Measurements from ENCODE around the gene INAFM2.
A peak's percentile ranks its signal among the peaks of the same experiment; 100 is the strongest.

INAFM2 gene

DNA sequence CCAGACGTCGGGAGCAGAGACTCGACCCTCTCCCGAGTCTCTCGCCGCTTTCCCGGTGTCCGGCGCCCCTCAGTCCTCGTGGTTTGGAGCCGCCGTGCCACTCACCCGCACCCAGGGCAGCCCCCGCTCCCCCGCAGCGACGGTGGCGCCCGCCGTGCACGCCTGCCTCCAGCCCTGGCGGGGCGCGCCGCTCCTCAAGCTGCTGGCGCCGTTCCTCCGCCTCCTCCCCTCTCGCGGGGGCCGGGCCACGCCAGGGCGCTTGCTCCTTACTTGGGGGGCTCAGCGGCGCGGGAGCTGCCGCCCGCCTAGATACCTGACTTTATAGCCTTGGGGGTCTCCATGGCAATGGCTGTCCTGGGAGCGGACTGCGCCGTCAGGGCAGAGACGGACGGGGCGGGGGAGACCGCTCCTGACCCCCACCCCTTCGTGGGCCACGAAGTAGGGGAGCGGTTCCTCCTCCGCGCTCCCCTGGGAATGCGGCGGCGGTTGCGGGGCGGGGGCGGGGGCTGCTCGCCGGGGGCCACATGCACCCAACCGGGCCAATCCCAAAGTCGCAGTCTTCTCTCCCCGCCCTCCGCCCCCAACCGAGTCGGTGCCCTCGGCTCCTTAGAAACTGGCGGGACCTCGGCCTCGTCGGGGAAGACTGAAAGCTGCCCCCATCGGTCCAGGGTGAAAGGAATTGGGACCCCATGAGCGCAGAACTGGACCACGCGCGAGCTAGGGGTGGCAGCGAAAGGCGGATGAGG lies 40.5 kb upstream of the INAFM2 start, which contains the start of gene ANKRD63:
Gene ANKRD63, minus strand, starts transcription at position 196 of the 746 bp plus-strand sequence. CDS start 478 bp downstream, outside the sequence.
- peaks cover 6% of the 10 kb centered on the region for H3K4me1 ChIP-seq (ENCODE audit: low read depth, poor library complexity, severe bottlenecking)
- H3K27ac ChIP-seq: no peak within 1 kb of the TSS
- H3K79me2 ChIP-seq (ENCODE audit: insufficient read depth, low read depth): no peaks in the 10 kb centered on the region
- H3K4me2 ChIP-seq: no peak within 1 kb of the TSS
- no peak within 1 kb of the TSS for H3K4me3 ChIP-seq (IDR thresholded peaks at IDR 0.05; ENCODE audit: insufficient read depth, low read depth, low read length)
- no peaks in the 10 kb centered on the region for H3K36me3 ChIP-seq (ENCODE audit: insufficient read depth)
- no peak within 1 kb of the TSS for H3K9ac ChIP-seq
- peaks cover 19% of the 10 kb centered on the region; the same call in 1 of the 2 replicates for H3K27me3 ChIP-seq (ENCODE audit: insufficient read depth, low read depth)
- no peaks in the 10 kb centered on the region for H4K20me1 ChIP-seq (ENCODE audit: insufficient read depth)
- TF ChIP-seq, protein P1, sequence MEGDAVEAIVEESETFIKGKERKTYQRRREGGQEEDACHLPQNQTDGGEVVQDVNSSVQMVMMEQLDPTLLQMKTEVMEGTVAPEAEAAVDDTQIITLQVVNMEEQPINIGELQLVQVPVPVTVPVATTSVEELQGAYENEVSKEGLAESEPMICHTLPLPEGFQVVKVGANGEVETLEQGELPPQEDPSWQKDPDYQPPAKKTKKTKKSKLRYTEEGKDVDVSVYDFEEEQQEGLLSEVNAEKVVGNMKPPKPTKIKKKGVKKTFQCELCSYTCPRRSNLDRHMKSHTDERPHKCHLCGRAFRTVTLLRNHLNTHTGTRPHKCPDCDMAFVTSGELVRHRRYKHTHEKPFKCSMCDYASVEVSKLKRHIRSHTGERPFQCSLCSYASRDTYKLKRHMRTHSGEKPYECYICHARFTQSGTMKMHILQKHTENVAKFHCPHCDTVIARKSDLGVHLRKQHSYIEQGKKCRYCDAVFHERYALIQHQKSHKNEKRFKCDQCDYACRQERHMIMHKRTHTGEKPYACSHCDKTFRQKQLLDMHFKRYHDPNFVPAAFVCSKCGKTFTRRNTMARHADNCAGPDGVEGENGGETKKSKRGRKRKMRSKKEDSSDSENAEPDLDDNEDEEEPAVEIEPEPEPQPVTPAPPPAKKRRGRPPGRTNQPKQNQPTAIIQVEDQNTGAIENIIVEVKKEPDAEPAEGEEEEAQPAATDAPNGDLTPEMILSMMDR (conservative IDR thresholded peaks at IDR 0.05; ENCODE audit: low read depth, low read length): no peak
- H2AFZ ChIP-seq (ENCODE audit: low read depth): peak within 1 kb of the TSS; percentile 58

DNA sequence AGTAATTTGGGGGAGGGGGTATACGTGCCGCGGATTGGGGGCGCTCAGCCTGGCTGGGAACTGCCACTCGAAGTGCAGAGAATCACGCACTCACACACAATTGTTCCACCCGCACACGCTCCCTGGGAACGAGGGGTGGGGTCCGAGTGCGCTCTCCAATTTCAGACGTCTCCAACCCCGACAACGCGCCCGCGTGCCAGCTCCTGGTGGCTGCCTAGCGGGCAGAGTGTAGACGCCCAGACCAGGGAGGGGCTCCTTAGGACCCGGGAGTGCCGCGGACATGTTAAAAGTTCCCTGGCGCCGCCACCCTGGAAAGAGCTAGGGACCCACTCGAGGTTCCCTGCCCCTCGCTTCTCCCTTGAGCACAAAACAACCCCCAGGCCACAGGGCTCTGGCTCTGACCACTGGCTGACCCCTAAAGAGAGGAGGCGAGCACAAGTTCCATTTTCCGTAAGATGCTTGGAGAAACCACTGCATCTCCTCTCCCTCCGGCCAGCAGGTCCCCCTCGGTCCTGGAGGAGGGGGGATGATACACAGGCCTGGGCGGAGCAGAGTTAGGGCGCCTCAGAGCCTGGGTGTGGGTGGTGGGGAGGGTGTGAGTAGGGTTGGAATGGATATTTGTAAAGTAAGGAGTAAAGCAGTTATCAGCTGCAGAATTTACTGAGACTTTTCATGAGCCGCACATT lies 39.7 kb upstream of the INAFM2 start:
- Histone ChIP-seq H3K4me2 (no peak overlapping the region), H3K4me1 (ENCODE audit: low read depth, poor library complexity, severe bottlenecking) (peaks cover 5% of the 10 kb centered on the region), H3K36me3 (ENCODE audit: insufficient read depth) (no peaks in the 10 kb centered on the region), H3K79me2 (ENCODE audit: insufficient read depth, low read depth) (no peaks in the 10 kb centered on the region), H3K27me3 (ENCODE audit: insufficient read depth, low read depth) (peaks cover 13% of the 10 kb centered on the region; the same call in 1 of the 2 replicates), H4K20me1 (ENCODE audit: insufficient read depth) (no peaks in the 10 kb centered on the region), H3K4me3 (IDR thresholded peaks at IDR 0.05; ENCODE audit: insufficient read depth, low read depth, low read length) (no peak overlapping the region), H3K9ac (no peak overlapping the region), H2AFZ (ENCODE audit: low read depth) (no peak overlapping the region), H3K27ac (no peak overlapping the region)
- TF ChIP-seq, protein P1 (conservative IDR thresholded peaks at IDR 0.05; ENCODE audit: low read depth, low read length): no peak

DNA sequence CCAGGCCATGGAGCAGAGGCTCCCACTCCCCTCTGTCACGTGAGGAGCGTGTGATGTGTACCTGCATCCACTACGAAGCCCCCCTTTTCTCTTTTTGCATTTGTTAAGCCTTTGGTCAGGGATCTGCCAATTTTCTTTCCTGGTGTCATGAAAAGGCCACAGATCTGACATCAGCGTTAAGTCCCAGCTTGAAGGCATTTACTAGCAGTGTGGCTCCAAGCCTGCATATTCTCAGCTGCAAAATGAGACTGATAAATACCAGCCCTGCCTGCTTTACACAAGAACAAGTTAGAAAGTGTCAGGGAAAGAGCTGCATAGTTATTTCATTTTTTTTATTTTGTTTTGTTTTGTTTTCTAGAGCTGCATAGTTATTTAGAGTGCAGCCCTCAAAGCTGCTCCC lies 38.3 kb upstream of the INAFM2 start:
- no peaks in the 10 kb centered on the region for H3K36me3 ChIP-seq (ENCODE audit: insufficient read depth)
- H4K20me1 ChIP-seq (ENCODE audit: insufficient read depth): no peaks in the 10 kb centered on the region
- H3K4me2 ChIP-seq: no peak overlapping the region
- no peak overlapping the region for H3K4me3 ChIP-seq (IDR thresholded peaks at IDR 0.05; ENCODE audit: insufficient read depth, low read depth, low read length)
- peaks cover 7% of the 10 kb centered on the region; the same call in 1 of the 2 replicates for H3K27me3 ChIP-seq (ENCODE audit: insufficient read depth, low read depth)
- TF ChIP-seq, protein P1 (conservative IDR thresholded peaks at IDR 0.05; ENCODE audit: low read depth, low read length): no peak
- no peak overlapping the region for H3K27ac ChIP-seq
- H3K9ac ChIP-seq: no peak overlapping the region
- no peaks in the 10 kb centered on the region for H3K4me1 ChIP-seq (ENCODE audit: low read depth, poor library complexity, severe bottlenecking)
- H2AFZ ChIP-seq (ENCODE audit: low read depth): no peak overlapping the region
- no peaks in the 10 kb centered on the region for H3K79me2 ChIP-seq (ENCODE audit: insufficient read depth, low read depth)

DNA sequence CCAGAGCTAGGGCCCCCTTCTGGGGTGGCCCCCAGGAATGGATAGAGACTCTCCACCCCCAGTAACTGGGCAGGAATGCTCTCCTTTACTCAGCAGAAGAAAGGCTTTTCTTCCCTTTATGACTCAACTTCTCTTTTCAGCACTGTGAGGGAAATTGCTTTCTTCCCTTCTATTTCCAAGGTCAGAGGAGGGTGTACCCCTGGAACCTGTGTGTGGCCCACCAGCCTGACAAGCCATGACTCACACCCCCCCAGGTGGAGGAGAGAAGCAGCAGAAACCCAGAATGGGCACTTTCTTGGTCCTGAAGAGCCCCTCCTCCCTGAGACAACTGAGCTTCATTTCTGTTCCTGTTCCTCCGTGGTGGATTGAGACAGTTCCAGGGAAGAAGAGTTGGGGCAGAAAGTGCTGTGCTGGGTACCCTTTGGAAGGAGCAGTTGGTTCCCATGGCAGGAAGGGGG lies 37.9 kb upstream of the INAFM2 start:
- Histone ChIP-seq H3K27ac (no peak overlapping the region), H3K79me2 (ENCODE audit: insufficient read depth, low read depth) (no peaks in the 10 kb centered on the region), H3K4me2 (no peak overlapping the region), H3K4me1 (ENCODE audit: low read depth, poor library complexity, severe bottlenecking) (no peaks in the 10 kb centered on the region), H2AFZ (ENCODE audit: low read depth) (no peak overlapping the region), H3K9ac (no peak overlapping the region), H3K4me3 (IDR thresholded peaks at IDR 0.05; ENCODE audit: insufficient read depth, low read depth, low read length) (no peak overlapping the region), H4K20me1 (ENCODE audit: insufficient read depth) (no peaks in the 10 kb centered on the region), H3K36me3 (ENCODE audit: insufficient read depth) (no peaks in the 10 kb centered on the region), H3K27me3 (ENCODE audit: insufficient read depth, low read depth) (peaks cover 9% of the 10 kb centered on the region; the same call in 1 of the 2 replicates)
- TF ChIP-seq, protein P1 (conservative IDR thresholded peaks at IDR 0.05; ENCODE audit: low read depth, low read length): no peak
